ENCODE data around the gene TUBA4A. TPM values are rescaled to one million over a fixed set of nuclear protein-coding genes. Genes with fewer than 3 reads are reported as not detected.
A peak's percentile ranks its signal among the peaks of the same experiment; 100 is the strongest.
"Not testable (repeated sequence)": the region's sequence is repeated elsewhere in the genome, so short reads cannot be mapped to it uniquely, and the experiment has no call there.

TUBA4A gene
- total RNA-seq, 2 donors from 2014 or later = 107 to 184 TPM

DNA sequence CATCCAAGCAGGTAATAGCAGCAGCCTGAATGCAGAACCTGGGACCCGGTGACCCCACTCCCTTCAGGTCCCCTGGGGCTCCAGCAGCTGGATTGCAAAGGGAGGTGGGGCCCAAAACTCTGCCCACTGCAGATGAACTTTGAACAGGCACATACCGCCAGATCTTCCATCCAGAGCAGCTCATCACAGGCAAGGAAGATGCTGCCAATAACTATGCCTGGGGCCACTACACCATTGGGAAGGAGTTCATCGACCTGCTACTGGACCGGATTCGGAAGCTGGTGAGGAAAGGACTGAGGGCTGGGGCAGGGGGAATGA is 16.3 kb upstream of the TUBA4A start:
- H3K9me3 ChIP-seq (ENCODE audit: control insufficient read depth, low read length, poor library complexity, severe bottlenecking) = no peaks in the 10 kb centered on the region
- Mint-ChIP-seq H3K4me1 (no peaks in the 10 kb centered on the region), H3K27ac (peak overlapping the region; percentile 32), H3K36me3 (ENCODE audit: low read depth) (peaks cover 2% of the 10 kb centered on the region), H3K4me3 (no peak overlapping the region), H3K27me3 (peaks cover 9% of the 10 kb centered on the region)
- ATAC-seq = no peak
- DNase-seq = no peak

DNA sequence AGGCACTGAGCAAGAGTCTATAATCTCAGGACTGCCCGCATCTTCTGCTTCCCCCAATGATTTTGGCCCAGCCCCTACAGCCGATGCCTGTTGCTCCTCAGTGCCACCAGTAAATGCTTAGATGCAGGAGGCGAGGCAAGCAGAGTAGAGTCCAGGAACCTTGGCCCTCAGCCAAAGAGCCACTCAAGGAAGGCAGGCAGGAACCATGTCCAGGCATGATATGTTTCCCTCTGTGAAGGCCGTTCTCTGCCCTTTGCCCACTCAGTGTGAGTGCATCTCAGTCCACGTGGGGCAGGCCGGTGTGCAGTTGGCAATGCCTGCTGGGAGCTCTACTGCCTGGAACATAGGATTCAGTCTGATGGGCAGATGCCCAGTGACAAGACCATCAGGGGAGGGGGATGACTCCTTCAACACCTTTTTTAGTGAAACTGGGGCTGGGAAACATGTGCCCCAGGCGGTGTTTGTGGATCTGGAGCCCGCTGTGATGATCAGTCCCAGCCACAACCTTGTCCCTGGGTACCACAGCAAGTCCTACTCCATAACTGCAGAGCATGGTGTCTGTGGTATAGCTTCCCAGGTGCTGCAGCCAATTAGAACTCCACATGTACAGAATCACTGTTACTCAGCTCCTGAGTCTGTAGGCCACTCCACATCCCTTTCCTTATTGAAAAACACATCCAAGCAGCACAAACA is 15.8 kb upstream of the TUBA4A start:
- ATAC-seq (no peak), DNase-seq (no peak)
- Mint-ChIP-seq H3K27ac (peak overlapping the region; percentile 32), H3K36me3 (ENCODE audit: low read depth) (no peaks in the 10 kb centered on the region), H3K27me3 (peaks cover 9% of the 10 kb centered on the region), H3K4me3 (no peak overlapping the region), H3K4me1 (no peaks in the 10 kb centered on the region)
- no peaks in the 10 kb centered on the region for H3K9me3 ChIP-seq (ENCODE audit: control insufficient read depth, low read length, poor library complexity, severe bottlenecking)

GRCh38 chr2:219268294-219268693 is 14.6 kb upstream of the TUBA4A start:
- Mint-ChIP-seq H3K27me3 (peaks cover 9% of the 10 kb centered on the region), H3K4me1 (no peaks in the 10 kb centered on the region), H3K36me3 (ENCODE audit: low read depth) (no peaks in the 10 kb centered on the region), H3K27ac (no peak overlapping the region), H3K4me3 (no peak overlapping the region)
- ATAC-seq = no peak
- no peak for DNase-seq
- no peaks in the 10 kb centered on the region for H3K9me3 ChIP-seq (ENCODE audit: control insufficient read depth, low read length, poor library complexity, severe bottlenecking)

GRCh38 chr2:219266886-219267285 is 13.2 kb upstream of the TUBA4A start:
- DNase-seq = no peak
- ATAC-seq = no peak
- H3K27me3 Mint-ChIP-seq = peaks cover 10% of the 10 kb centered on the region
- H3K36me3 Mint-ChIP-seq (ENCODE audit: low read depth) = no peaks in the 10 kb centered on the region
- H3K4me1 Mint-ChIP-seq = no peaks in the 10 kb centered on the region
- no peaks in the 10 kb centered on the region for H3K9me3 ChIP-seq (ENCODE audit: control insufficient read depth, low read length, poor library complexity, severe bottlenecking)
- no peak overlapping the region for H3K4me3 Mint-ChIP-seq
- H3K27ac Mint-ChIP-seq = no peak overlapping the region

GRCh38 chr2:219266232-219266631 is 12.5 kb upstream of the TUBA4A start:
- no peaks in the 10 kb centered on the region for H3K9me3 ChIP-seq (ENCODE audit: control insufficient read depth, low read length, poor library complexity, severe bottlenecking)
- Mint-ChIP-seq H3K4me1 (peaks cover 4% of the 10 kb centered on the region), H3K4me3 (no peak overlapping the region), H3K27ac (no peak overlapping the region), H3K36me3 (ENCODE audit: low read depth) (no peaks in the 10 kb centered on the region), H3K27me3 (peaks cover 10% of the 10 kb centered on the region)
- ATAC-seq (no peak), DNase-seq (no peak)

DNA sequence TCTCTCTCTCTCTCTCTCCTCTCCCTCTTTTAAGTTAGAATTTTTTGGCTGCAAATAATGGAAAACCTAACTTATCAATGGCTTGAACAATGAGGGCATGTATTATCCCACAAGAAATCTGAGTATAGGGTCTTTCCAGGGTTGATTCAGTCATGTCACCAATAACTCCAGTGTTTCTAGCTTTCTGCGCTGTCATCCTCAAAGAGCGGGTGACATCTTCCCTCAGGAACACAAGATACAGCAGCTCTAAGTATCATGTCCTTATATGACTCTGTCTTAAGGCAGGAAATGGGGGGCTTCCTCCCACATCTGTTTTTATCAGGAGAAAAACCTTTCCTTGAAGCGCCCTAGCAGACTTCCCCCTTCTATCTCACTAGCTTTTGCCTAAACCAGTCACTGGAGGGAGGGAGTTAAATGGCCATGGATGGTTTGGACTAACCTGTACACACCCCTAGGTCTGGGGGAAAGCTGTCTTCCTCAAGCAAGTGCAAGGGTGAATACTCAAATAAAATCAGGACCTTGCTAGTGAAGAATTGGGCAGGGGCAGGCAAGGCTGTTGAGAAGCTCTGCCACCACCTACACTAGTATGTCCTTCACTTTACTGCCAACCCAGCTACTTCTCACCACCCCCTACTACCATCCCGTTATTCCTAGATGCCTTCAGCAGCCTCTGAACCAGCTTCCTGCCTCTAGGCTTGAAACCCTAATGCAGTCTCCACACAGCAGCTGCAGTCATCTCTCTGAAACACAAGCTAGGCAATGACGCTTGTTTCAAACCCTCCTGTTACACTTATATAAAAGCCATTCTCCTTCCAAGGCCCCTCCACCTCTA is 7.5 kb upstream of the TUBA4A start:
- Mint-ChIP-seq H3K4me3 (no peak overlapping the region), H3K4me1 (peaks cover 11% of the 10 kb centered on the region), H3K27me3 (peaks cover 20% of the 10 kb centered on the region), H3K27ac (no peak overlapping the region), H3K36me3 (ENCODE audit: low read depth) (no peaks in the 10 kb centered on the region)
- no peaks in the 10 kb centered on the region for H3K9me3 ChIP-seq (ENCODE audit: control insufficient read depth, low read length, poor library complexity, severe bottlenecking)
- ATAC-seq = no peak
- no peak for DNase-seq

GRCh38 chr2:219258942-219259341 is 5.2 kb upstream of the TUBA4A start:
- H3K27ac Mint-ChIP-seq; DNase-seq; ATAC-seq; H3K9me3 ChIP-seq (ENCODE audit: control insufficient read depth, low read length, poor library complexity, severe bottlenecking); H3K36me3 Mint-ChIP-seq (ENCODE audit: low read depth): not testable (repeated sequence)
- Mint-ChIP-seq H3K4me3 (peak overlapping the region; percentile 52), H3K4me1 (peaks cover 17% of the 10 kb centered on the region), H3K27me3 (peaks cover 20% of the 10 kb centered on the region)

GRCh38 chr2:219254590-219255201 is 978 bp upstream of the TUBA4A start:
- H3K4me3 Mint-ChIP-seq = peak overlapping the region; percentile 90

DNA sequence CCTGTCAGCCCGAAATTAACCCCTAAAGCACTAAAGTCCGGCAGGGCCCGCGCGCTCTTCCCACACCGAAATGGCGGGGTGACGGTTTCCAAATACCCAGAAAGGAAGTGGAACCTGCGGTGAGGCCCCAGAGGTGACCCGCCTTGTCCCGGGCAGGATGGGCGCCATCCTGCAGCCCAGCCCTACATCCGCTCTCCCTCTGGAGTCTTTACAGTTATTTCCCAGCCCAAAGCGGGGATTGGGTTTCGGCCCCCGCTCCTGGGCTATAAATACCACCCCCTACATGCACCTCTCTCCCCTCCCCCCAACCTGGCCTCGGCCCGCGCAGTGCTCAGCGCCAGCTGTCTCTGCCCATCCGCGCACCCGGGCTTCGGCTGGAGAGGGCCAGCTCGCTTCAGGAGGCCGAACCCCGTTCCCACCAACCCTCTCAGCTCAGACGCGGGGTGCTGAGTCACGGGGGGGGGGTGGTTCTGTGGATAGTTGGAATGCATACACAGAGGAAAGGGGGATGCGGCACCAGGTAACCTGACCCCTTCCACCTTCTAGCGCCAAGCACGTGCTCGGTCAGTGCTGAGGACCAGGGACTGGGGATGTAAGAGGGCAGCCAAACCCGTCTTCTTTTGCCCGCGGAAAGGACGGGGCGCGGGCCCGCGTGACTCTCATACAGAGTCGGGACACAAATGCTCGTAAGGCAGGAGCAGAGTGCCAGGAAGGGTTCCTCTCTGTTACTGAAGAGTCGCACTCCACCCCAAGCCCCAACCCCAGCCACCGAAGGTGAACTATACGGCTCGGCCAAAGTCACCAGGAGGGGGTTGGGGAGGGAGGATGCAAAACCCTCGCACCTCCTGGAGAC is 592 bp downstream of the TUBA4A start, which contains the start of gene TUBA4B:
TSS of gene TUBA4B (plus strand) at position 344 of the 853 bp plus-strand sequence. CDS start at position 509, 165 bp downstream.
- ATAC-seq = peak; percentile 43
- Mint-ChIP-seq H3K4me1 (peaks cover 47% of the 10 kb centered on the region), H3K27me3 (no peaks in the 10 kb centered on the region), H3K27ac (peak within 1 kb of the TSS; percentile 96), H3K4me3 (peak within 1 kb of the TSS; percentile 90), H3K36me3 (ENCODE audit: low read depth) (peaks cover 10% of the 10 kb centered on the region)
- H3K9me3 ChIP-seq (ENCODE audit: control insufficient read depth, low read length, poor library complexity, severe bottlenecking) = no peaks in the 10 kb centered on the region
- DNase-seq = peak in 1 of 3 donors; percentile 27

More at GRCh38 chr2:219254590-219255201, 978 bp upstream of the TUBA4A start:
- peak overlapping the region; percentile 96 for H3K27ac Mint-ChIP-seq
- H3K9me3 ChIP-seq (ENCODE audit: control insufficient read depth, low read length, poor library complexity, severe bottlenecking) = no peaks in the 10 kb centered on the region
- peaks cover 37% of the 10 kb centered on the region for H3K4me1 Mint-ChIP-seq
- peaks cover 7% of the 10 kb centered on the region for H3K36me3 Mint-ChIP-seq (ENCODE audit: low read depth)
- peaks cover 4% of the 10 kb centered on the region for H3K27me3 Mint-ChIP-seq
- ATAC-seq (peak; percentile 33), DNase-seq (no peak)

DNA sequence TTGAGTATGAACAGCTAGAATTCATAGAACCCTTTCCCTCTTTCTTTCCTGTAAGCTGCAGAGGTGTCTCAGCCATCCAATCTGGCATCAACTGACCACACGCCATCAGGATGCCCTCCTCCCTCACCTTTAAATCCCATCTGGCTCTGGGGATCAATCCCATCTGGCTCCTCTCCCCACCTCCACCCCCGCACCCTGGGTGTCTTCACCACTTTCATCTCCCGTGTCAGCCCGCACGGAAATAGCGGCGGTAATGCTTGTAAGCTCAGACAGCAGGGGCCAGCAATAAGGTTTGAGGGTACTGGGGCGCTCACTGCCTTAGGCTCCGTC is 1.2 kb downstream of the TUBA4A start:
- Mint-ChIP-seq H3K4me3 (peak overlapping the region; percentile 90), H3K36me3 (ENCODE audit: low read depth) (peaks cover 10% of the 10 kb centered on the region), H3K4me1 (peaks cover 52% of the 10 kb centered on the region), H3K27ac (peak overlapping the region; percentile 96), H3K27me3 (no peaks in the 10 kb centered on the region)
- no peaks in the 10 kb centered on the region for H3K9me3 ChIP-seq (ENCODE audit: control insufficient read depth, low read length, poor library complexity, severe bottlenecking)
- ATAC-seq (no peak), DNase-seq (no peak)

DNA sequence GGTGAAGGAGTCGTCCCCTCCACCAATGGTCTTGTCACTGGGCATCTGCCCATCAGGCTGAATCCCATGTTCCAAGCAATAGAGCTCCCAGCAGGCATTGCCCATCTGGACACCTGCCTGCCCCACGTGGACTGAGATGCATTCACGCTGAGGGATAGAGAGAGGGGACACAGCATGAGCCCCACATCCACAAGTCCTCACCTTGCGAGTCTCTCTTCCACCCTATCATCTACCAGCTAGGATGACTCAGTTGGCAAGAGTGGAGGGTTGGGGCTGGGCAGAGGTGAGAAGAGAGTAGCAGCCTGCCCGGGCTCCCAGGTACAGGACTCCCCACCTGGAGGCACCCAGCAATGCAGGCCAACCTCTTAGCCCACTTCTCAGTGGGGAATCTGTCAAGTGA is 1.6 kb downstream of the TUBA4A start:
- Mint-ChIP-seq H3K36me3 (ENCODE audit: low read depth) (peaks cover 10% of the 10 kb centered on the region), H3K4me3 (peak overlapping the region; percentile 90), H3K27ac (peak overlapping the region; percentile 96), H3K27me3 (no peaks in the 10 kb centered on the region), H3K4me1 (peaks cover 54% of the 10 kb centered on the region)
- ATAC-seq (no peak), DNase-seq (no peak)
- no peaks in the 10 kb centered on the region for H3K9me3 ChIP-seq (ENCODE audit: control insufficient read depth, low read length, poor library complexity, severe bottlenecking)

- peak overlapping the region; percentile 90 for H3K4me3 Mint-ChIP-seq
- DNase-seq = no peak
- peaks cover 10% of the 10 kb centered on the region for H3K36me3 Mint-ChIP-seq (ENCODE audit: low read depth)
- H3K4me1 Mint-ChIP-seq = peaks cover 58% of the 10 kb centered on the region
- H3K27me3 Mint-ChIP-seq = no peaks in the 10 kb centered on the region
- H3K27ac Mint-ChIP-seq = peak overlapping the region; percentile 96
- H3K9me3 ChIP-seq (ENCODE audit: control insufficient read depth, low read length, poor library complexity, severe bottlenecking) = no peaks in the 10 kb centered on the region
- ATAC-seq = no peak
Measured at GRCh38 chr2:219251656-219252055, 2.1 kb downstream of the TUBA4A start.
